Right forelimb (tissue), 1 donor: Measurements from ENCODE around the gene CEP43.

Experiments used
- DNase-seq: peaks from one replicate; pipeline ENCODE4 v3.0.0-alpha.2; 2018

Gene CEP43

DNA sequence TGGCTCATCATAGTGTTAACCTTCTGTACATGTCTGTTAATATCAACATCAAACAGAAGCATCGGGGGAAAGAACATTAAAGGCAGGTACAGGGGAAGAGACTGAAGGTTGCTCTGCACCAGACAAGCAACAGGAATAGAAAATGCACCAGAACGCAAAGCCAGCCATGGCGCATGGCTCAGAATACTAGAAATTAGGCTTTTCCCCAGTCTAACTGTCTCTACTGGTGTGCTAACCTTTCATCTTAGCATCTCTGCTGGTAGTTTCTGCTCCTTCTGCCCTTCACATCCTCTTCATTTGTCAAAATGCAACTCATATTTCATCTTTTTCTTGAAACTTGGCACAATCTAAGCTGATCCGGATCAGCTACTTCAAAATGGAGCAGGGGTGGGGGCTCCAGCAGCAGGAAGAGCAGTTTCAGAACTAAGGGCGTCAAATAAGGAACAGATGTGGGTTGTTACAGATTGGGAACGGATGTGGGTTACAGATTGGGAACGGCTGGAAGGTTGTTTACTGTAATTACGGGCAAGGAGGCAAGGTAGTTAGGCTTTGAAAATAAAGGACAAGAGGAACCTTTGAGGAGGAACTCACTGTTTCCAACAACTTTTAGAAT, 29.7 kb upstream of the CEP43 start:
- DNase-seq: no peak

DNA sequence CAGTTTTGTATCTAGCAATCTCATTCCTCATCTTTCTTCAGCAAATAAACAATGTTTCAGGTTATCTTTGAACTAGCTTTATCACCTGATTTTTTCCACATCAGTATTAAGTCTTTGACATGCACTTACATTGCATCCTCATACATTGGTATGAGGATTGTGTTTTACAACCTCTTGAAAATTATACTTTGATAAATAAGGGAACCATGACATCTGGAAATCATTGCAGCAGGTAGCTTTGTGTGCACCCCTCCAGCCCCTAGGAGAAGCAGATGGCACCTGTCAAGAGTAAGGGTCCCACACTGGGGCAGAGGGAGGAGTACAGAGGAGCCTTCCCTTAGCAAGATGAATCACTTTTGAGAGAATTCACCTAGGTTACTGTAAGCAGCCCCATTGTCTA, 29.1 kb upstream of the CEP43 start:
- DNase-seq: no peak

DNA sequence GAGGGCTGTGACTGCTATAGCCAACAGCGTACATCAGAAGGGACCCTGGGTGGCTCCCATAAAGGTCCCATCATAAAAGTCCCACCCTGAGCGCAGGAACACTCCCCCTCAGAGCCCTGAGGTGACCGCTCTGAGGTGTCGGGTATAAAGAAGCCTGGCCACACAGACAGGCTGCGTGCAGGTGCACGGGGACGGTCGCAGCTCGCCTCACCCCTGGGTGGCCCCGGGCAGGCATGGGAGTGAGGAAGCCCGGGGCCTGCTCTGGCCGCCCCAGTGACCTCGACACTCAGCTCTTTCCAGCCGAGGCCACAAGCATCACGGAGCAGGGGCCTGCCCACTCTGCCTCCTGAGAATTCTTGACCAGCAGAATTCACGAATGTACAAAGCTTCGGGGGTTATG, 28.4 kb upstream of the CEP43 start:
- no peak for DNase-seq

DNA sequence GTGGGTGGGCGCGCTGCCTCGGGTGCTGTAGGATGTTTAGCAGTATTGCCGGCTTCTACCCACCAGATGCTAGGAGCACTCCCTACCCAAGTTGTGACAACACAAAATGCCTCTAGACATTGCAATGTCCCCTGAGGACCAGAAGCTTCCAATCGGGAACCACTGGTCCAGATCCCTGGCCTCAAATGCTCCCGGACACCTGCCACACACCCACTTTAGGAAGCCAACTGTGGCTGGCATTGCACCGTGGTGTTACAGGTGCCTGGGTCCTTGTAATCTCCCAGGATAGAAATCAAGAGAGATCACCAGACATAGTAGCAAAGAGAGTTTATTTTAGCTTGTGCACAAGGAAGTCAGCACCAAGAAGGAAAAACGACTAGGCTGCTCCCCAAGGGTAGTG, 27.9 kb upstream of the CEP43 start:
- no peak for DNase-seq

DNA sequence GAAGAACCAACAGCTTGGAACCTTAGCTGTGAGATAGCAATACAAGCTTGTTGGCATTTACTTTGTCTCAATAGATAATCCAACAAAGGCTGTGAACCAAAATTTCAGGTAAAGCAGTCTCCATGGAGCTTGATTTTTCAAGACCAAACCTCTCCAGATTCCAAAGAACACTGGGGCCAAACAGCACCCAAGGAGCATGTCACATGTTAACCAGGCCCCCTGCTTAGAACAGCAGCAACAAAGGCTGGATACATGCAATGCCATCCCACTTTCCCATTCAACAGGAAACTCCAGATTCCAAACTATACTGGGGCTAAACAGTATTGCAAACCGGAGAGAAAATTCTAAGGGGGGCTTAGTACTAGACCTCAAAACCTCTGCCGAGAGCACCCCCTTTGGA, 27.1 kb upstream of the CEP43 start:
- DNase-seq: no peak

DNA sequence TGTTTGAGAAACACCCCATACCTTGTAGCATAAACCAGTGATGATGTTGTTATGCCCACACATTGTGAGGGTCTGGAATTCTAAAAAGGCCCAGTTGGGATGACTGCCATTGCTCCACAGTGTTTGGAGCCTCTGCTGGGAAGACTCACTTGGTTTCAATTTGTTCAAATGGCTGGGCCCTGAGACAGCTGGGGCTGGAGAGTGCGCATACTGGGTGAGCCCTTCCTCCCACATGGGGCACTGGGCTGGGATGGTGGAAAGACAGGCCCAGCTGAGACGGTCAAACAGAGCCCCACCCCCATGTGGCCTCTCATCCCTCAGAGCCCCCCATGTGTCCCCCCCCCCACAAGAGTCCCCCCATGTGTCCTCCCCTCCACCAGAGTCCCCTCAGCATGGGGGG, 22.6 kb upstream of the CEP43 start:
- no peak for DNase-seq

DNA sequence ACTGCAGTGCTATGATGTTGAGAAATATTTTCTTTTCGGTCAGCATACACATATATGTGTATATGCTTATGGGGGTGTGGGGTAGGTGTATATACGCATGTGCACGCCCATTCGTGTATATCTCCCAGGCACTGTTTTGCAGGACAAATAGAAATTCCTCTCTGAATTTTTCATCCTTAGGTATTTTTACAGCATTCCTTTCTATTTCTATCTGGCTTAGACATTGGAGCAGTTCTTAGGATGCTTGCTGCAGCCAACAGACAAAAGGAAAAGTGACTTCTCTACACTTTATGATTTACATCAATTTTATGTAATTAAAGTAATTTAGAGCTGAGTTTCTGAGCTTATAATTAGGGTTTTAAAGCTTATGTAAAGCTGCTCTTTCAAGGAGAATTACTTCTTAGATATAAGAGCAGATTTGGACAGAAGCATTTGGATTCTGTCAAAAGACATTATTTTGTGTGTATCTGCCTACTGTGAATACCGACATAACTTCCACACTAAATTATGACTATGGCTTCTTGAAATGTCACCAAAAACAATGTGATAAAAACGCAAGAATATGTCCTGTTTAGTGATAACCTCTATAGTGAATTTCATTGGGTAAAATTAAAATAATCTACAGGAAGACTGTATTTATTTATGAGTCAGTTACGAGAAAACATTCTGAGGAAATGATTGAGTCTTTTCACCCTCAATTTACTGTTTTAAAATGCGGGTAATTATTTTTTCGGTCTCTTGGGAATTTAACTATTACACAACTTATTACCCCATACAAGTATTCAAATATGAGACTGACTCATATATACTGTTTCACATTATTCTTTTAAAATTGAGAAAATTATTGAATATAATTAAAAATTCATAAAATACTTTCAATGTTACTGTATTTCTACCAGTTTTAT, 21.3 kb upstream of the CEP43 start:
- DNase-seq: no peak

DNA sequence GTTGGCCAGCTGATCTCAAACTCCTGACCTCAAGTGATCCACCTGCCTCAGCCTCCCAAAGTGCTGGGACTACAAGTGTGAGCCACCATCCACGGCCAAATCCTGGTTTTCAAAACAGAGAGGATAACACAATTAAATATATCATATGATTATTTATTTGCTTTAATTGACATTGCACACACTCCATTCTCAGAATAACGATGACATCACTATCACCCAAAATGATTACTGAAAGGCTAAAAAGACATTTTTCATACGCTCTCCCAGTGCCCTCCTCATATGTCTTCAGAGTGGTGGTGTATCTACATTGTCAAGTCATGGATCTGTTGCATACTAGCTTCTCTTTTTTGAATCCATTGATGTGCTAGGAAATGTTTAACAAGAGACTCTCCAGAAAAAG, 18.5 kb upstream of the CEP43 start:
- DNase-seq: no peak

DNA sequence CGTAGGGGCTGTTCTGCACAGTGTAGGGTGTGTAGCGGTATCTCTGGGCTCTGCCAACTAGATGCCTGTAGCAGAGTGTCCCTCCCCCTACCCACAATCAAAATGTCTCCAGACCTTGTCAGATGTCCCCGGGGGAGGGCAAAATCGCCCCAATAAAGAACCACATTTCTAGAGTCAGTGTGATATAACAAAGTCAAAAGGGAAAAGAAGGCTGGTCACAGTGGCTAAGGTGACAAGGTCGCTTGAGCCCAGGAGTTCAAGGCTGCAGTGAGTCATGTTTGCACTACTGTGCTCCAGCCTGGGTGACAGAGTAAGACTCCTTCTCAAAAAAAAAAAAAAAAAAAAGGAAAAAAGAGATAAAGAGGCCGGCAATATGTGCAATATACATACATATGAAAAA, 11.7 kb upstream of the CEP43 start:
- DNase-seq: no peak

DNA sequence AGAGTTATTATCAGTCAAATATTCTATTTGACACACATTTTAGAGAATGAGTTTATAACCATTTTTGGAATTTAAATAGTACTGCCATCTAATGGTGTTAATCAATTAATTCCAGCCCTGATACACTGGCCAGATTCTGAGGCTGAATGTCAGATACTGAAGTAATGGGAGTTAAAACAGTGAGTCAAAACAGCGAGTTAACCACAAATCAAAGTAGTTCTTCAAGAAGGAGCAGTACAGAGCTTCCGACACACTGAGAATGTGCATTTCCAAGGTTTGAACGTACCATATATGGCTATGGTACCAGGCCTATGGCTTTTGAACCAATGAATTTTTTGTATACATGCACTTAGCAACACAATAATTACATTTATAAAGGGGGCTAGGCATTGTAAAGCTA, 11.3 kb upstream of the CEP43 start:
- DNase-seq: no peak

DNA sequence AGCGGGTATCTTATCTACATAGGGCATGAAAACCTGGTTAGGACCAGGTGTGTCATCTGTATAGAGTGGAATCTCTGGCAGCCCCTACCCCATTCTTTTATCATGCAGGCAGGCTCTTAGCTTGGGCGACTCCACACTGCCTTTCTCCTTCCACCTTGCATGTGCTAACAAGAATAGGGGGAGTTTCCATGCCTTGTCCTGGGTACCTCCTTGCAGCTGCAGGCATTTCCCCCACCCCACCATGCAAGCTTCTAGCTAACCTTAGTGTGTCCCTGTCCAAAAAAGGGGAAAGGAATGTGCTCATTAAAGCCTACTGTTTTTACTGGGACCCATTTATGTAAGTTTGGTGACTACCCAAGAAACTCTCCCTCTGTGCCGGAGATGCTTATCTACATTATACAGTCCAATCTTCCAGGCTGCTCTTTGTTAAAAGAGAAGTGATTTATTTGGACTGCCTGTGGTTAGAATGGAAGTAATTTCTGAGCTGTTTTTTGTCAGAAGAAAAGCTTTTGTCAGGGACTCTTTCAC, 10.5 kb upstream of the CEP43 start:
- no peak for DNase-seq

DNA sequence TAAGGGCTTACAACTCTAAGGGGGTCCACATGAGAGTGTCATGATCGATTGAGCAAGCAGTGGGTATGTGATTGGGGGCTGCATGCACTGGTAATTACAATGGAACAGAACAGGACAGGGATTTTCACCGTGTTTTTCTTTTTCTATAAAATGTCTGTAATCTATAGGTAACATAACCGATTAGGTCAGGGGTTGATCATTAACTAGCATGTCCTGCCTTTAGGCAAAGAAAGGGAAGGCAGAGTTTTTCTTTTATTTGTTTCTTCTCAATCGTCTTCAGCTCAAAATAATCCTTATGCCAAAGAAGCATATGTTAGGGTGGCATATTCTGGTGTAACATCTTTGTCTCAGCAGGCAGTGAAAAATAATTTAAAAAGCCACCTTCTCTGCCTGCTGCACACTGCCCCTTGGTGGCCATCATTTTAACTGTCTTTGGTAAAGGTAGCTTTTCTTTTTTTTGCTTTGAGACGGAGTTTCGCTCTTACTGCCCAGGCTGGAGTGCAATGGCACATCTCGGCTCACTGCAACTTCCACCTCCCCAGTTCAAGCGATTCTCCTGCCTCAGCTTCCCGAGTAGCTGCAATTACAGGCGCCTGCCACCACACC, 9.7 kb upstream of the CEP43 start:
- DNase-seq: no peak

DNA sequence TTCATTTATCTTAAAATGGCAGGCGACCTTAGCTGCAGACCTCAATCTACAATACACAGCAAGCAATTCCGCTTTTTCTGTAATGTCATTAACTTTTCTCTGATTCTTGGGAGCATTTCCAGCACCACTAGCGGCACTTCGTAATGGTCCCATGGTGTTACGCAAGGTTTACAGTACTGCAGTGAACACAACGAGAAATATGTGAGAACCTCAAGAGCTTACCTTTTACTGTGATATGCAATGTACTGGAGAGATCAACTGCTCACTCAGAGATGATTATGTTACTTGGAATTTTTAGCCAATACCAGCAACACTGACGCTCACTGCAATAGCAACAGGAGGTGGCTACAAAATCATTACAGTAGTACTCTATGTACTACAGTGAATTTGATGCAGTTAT, 2.8 kb upstream of the CEP43 start:
- no peak for DNase-seq

DNA sequence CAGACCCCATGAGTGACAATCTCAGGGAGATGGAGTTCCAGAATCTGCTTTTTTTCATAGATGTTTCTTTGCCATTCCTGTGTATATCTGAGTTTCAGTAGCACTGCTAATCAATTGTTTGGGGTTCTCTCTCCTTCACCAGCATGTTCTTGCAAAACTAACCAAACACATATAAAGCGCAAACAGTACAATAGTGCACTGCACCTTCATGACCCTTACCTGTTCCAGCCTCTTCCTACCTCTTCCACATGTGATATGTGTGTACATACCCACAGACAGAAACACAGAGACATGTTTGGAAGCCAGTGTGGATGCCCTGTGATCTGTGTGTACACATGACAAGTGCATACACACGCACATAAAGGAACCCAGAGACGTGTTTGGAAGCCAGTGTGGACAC, 1.8 kb upstream of the CEP43 start:
- no peak for DNase-seq

DNA sequence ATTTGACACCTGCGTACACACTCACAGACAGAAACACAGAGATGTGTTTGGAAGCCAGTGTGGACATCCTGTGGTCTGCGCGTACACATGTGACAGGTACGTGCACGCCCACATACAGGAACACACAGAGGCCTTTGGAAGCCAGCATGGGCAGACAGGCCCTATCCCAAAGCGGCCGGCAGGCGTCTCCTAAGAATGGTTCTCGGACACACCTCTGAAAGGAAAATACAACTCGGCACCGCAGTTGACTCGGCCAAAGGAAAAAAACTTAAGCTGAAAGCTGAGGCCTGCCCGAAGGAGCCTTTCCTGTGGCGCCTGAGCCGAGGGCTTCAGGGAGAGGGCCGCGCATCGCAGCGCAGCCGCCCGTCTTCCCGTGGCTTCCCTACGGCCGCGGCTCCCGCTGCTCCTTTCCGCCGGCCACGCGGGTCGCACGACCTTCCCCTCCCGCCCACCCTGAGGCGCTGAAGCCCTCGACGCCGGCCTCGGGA, 1.4 kb upstream of the CEP43 start:
- peak; percentile 70 for DNase-seq

DNA sequence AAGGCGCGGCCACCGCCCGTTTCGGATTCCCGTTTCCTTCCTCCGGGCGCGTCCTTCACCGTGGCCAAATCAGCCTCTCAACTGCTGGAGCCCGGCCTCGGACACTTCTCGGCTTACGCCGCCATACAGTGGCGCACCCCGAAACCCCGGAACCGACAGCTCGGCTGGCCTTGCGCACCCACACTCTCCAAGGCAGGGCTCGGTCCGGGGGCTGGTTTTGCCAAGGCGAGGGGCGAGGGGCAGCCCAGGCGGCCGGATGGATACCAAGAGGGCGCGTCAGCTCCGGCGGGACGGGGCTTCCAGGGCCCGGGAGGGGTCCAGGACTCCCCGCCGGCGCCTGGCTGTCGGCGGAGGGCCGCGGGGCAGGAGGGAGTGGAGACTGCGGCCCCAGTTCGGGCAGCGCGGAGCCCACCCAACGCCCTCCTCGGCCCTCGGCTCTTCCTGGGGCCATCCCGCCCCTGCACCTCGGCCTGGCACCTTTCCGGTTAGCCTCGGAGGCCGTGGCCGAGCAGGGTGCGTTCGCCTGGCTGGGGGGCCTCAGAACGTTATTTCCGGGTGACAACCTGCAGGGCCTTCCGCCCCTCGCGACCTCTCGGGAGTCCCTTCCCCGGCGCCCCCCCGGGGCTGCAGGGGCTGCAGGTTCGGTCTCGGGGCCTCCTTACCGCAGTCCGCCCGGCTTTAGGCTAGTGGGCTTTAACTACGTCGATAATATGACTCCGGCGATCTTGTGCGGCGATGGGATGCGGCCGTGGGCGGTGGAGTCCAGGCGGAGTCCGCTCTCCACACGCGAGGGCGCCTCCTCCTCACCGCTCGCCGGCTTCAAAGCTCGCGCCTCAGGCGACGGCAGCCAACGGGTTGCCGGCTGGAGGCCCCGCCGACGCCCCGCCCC, 697 bp upstream of the CEP43 start:
- DNase-seq: no peak

DNA sequence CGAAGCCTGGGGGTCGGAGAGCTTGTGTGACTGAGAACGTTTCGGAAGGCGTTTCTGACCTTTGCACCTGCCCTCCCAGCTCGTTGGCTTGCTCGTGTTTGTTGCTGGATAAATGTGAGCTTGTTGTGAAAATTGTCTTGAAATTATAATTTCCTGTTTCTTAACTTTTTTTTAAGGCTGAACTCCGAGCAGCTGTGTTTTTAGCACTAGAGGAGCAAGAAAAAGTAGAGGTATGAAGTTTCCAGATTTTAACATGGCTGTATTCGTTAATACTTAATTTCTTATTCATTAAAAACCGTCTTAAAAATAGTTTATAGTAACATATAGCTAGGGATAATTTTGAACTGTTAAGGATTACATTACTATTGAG, 672 bp downstream of the CEP43 start:
- no peak for DNase-seq

DNA sequence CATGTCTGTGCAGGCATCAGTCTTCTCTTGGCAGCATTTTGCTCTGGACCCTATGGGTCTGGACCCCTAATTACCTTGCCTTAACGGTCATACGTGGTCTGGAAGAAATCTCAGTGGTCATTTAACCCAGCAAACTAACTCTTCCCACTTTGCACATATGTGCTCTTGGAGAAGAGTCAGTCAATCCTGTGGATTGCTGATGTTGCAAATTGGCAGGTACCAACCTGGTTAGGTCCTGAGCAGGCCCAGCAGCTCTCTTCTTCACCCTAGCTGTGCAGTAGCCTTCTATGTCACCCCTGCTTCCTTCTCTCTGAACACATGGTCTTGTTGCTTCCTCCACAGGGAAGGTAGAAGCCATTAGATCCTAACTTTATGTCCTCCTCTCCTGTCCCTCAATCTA, 1.6 kb downstream of the CEP43 start:
- no peak for DNase-seq

DNA sequence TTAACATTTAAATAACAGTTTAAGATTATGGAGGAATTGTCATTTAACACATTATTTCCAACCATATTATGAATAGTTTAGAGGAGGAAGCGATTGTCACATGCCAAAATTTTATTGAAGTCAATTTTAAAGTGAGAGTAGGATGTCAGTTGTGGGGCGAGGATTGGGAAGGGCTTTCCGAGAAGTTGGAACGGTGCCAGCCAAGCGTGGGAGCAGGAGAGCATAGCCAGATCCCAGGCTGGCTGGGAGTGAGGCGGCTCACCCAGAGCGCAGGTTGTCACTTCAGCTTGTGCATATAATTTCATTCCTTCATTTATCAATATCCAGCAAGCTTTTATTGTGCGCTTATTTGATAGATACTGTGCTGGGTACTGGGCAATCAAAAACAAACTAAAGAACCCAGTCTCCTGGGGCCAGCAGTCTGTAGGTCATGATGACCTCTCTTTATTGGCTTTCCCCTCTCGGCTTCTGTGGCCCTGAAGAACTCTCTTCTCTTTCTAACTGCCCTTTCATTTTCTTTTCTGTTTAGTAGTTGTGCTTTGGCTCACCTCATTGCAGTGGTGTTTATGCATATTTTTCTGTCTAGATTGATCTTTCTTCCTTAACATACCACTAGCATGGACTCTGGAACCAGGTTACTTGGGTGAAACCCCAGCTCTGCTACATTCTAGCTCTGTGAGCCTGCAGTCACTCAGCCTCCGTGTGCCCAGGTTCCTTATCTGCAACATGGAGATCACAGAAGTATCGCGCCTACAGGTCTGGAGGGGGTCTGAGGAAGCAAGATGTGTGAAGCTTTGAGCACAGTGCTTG, 6.4 kb downstream of the CEP43 start:
- no peak for DNase-seq

DNA sequence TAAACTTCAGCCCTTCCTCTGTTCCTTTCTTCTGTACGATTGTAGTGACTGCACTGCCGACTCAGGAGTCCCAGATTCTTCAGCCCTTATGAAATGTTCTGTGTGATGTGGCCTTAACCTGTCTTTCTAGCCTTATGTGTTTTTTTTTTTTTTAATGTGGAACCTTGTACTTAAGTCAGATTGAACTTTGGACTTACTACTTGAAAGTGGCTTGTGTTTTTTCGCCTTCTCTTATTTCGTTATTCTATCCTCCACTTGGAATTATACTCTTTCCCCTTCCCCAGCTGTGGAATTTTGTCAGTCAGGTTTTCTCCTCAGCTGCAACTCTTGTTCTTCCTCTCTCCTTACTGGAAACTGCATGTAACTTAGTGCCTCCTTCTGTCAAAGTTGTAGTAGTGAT, 8.8 kb downstream of the CEP43 start:
- no peak for DNase-seq

DNA sequence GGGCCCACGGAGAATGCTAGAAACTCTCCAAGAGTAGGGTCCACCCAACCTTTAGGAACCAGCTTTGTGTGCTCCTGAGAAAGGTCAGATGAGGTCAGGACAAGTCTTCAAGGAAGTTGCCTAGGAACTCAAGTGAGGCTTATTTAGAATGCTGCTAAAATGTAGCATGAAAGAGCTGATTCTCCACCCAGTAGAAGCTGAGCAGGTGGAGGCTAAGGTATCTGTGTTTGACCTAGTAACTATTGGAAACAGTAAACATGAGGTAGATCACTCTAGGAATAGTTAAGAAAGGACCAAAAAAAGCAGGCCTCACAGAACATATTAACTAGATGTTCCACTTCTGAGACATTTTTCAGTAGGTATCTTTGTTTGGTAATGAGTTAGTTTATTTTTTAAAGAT, 13.9 kb downstream of the CEP43 start:
- no peak for DNase-seq

DNA sequence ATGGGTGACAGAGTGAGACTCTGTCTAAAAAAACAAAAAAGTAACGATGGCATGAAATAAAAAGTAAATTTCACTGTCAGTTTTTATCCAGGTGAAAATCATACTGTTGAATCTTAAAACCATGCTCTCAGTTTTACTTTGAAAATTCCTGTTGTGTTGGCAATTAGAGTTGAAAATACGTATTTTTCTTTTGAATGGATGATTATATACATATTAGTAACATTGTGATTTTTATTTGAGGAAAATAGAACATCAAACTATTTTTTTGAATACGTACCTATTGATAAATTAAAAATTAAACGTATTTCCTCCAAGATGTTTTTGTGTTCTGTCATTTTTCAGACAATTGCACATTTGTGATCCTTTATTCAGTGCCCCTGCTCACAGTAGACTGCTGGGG, 14.7 kb downstream of the CEP43 start:
- no peak for DNase-seq
